NCI-H226 (cell line): ENCODE measurements around the gene LPCAT1.
"Not testable (repeated sequence)": the region's sequence is repeated elsewhere in the genome, so short reads cannot be mapped to it uniquely, and the experiment has no call there.

Experiments
- DNase-seq: peaks from one replicate; pipeline ENCODE4 v3.0.0-alpha.2; 2015

Gene LPCAT1

DNA sequence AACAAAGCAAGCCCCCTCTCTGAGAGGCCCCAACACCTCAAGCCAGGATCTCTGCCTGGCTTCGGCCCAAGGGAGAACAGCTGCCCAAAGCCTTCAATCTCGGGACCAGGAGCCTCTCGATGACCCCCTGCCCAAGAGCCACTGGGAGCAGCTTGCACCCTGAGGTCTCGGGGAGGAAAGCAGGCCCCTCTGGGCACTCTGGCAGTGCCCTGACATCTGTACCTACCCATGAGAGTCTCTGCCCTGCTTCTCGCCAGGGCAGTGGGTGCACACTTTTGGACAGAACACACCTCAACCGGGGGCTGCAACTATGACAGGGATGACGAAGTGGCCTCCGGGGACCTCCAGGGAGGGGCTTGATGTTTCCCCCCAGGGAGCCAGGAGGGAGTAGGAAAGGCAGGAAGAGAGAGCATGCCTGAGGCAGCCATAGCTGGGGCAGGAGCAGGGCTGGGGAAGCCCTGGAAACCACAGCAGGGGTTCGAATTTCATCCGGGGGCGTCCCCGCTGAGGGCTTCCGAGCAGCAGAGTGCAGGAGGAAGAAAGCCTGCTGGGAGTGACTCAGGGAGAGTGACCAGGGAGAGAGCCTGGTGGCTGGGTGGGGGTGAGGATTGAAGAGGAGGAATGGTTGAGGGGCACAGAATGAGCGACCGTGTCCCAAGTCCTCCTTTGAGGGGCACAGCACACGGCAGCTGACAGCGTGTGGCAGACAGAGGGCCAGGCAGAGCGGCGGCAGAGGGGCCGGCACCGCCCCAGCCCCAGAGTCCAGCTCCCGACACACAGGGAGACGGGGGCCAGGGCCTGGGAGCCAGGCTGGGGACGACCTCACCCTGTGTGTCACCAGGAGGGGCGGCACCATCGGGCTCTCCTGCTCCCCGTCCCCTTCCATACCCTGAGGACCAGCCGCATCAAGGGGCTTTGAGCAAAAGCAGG is 1.8 kb downstream of the LPCAT1 start:
- DNase-seq: peak; percentile 34

DNA sequence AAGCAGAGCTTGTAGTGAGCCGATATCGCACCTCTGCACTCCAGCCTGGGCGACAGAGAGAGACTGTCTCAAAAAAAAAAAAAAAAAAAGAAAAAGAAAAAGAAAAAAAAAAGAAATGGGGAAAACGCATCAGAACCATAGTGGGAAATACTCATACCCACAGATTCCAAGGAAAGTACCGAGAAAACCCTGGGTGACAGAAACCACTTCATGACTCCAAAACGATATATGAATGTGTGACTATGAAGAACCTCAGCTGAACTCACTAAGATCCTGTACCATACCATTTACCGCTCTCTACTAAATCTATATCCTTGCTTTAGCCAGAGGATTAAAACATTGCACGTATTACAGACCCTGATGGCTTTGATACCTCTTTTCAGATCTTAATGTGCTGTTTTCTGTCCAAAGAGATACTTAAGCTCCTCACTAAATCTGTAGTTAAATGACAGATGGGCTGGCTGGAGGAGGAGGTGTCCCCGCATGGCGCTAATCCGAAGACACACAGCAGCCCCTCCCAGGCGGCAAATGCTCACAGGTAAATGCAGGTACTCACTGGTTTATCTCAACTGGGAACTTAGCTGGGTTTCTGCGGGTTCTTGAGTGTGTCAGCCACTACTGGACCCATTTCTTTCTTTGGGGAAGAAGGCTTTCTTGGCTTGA is 2.8 kb downstream of the LPCAT1 start:
- DNase-seq: no peak

DNA sequence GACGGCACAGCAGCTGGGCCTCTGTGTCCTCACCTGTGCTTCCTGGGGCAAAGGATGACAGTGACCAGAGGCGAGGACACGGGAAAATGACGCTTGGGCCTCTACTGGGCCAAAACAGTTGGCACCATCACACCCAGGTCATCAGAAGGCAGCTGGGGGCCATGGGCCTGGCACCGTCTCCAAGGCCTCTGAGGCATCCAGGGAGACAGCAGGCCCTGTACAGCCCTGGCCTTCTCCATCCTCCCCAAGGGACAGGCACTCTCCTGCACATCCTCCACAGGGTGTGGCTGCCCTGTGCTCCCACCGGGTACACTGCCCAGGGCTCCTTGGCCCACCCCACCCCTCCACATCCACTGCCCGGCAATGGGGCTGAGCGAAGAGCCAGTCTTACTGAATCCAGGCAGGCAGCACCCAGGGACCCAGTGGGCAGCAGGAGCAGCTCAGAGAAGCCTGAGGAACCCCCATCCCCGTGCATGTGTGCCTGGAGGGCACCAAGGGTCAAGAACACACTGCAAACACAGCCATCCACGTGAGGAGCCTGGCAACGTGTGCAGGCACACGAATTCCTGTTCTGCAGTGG is 4.0 kb downstream of the LPCAT1 start:
- no peak for DNase-seq

DNA sequence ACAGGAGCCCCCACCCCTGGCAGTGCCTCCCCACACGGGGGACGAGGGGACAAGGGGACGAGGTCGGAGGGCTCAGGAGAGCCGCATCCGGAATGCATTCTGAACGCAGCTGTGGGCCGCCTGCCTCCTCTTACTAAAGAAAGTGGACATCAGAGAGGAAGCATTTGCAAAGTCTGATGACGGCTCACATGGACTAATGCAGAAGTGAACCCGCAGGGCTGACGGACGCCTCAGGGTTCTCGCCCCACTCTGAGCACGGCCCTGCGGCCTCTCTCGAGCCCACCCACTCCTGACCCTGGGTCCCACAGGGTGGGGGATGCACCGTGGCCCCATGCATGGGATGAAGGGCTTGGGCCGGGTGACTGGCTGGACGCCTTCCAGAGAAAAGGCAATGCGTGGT is 5.9 kb downstream of the LPCAT1 start:
- DNase-seq: no peak

DNA sequence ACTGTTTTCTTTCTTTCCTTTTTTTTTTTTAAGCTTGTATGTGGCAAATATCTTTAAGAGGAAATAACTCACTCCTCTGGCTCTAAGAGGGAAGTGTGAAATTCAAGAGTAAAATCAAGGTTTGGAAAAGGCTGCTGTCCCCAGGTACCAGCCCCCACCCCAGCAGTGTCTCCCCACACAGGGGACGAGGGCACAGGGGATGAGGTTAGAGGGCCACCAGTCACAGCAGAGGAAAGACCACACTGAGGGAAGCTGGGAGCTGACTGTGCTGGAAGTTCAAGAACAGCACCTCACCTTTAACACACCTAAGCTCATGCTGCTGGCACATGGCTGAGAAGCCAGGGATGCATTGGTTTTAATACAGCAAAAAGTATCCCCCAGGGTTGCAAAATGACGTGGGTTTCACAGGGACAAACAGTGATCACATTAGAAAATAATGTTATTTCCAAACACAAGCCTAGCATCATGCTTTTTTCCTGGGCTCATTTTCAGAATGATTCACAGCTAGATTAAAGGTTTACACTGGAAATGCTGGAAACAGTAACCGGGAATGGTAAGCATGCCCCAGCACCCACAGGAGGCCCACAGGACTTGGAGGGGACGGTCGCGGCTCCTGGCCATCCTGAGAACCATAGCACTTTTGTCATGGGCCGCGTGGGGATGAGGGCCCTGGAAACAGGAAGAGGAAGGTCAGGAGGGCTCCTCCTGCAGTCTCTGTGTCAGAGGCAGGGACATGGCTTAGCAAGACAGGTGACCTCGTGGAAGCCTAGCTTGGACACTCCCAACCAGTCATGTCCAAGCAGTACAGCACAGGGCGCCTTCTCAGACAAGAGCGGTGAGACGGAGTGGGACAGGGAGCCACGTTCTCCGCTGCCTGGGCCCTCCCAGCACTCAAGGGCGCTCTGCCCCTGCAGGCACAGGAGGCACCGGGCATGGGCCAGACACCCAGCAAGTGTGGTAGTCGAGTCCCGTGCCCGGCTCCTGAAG is 6.9 kb downstream of the LPCAT1 start:
- no peak for DNase-seq

DNA sequence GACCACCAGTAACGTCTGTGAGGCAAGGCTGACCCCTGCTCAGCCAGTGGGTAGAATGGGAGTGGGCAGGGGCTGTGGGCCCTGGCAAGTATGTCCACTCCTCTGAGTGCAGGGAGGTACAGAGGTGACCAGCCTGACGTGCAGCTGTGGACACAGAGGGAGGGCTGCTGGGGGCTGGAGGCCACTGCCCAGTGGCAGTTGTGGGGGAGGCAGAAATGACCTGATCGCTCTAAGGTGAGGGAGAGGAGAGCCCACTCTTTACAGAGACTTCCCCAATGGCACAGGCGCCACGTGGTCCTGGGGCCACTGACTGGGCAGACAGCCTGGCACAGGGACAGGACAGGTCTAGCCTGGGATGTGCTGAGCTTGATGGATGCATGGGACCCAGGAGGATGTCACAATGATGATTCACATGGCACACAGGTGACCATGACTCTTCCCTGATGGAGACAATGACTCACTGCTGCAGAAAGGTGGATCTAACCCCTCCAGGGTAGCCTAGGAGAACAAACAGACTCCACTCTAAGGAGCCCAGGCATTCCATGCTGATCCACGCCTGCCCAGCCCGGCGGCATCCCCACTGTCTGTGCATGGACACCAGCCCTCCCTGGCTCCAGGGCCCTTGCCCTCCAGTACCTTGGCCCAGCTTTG is 7.7 kb downstream of the LPCAT1 start:
- DNase-seq: peak; percentile 26

DNA sequence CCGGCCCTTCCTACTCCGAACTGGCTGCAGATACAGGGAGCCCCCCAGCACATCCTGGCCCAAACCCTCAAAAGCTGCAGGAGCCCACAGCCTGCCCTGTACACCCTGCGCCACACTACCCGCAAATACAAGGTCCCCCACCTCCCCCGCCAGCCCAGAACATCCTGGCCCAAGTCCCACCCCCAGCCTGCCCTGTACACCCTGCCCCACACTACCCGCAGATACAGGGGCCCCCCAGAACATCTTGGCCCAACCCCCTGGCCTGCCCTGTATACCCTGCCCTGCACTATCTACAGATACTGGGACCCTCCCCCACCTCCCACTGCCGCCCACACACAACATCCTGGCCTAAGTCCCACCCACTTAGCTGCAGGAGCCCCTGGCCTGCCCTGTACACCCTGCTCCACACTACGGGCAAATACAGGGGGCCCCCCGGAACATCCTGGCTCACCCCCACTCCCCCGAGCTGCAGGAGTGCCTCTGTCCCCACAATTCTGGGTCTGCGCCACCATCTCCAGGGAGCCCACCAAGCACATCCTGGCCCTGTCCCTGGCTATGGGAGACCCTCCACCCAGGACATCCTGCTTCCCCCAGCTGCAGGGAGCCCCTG is 8.3 kb downstream of the LPCAT1 start:
- DNase-seq: no peak

DNA sequence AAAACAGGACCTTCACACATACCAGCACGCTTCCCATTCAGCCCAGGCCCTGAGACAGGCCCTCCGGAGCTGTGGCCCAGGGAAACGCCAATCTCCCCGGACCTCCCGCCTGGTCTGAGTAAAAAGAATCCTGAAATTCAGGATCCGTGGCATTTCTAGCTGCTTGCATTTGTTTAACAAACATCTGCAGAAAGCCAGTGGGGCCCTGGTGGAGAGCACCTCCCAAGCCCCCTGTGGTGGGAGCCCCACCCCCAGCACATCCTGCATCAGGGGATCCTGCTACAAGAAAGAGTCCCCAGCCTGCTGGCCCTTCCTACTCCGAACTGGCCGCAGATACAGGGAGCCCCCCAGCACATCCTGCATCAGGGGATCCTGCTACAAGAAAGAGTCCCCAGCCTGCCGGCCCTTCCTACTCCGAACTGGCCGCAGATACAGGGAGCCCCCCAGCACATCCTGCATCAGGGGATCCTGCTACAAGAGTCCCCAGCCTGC is 8.9 kb downstream of the LPCAT1 start:
- not testable (repeated sequence) for DNase-seq

DNA sequence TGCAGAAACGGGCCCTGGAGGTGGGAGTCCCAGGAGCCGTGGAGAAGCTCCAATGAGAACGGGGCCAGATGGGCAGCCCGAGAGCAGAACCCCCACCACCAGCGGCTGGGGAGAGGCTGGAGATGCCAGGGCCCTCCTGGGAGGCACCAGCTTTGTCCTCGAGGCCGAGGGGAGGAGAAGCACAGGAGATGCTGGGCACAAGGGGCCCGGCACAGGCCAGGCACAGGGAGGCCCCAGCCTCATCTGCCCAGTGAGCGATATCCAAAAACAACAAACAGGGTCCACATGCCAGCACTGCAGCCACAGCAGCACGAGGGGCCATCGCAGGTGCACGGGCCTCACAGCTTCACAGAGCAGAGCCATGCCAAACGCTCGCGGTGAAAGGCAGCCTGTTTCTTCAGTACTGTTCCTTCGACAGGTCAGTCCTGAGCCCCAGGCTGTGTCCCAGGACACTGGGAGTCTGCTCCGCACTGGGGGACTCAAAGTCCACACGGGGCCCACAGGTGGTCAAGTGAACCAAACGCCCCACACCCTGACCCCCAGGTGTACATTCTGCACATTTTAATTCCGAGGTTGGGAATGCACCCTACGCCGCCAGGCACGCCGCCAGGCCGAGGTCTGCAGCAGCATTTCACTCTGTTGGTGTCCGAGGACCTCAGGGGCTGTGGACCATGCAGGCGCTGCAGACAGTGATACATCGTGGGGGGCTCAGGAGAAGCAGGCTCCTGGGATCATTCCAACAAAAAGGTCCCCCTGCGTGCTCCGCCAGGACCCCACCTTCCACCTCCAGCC is 9.5 kb downstream of the LPCAT1 start:
- DNase-seq: no peak

DNA sequence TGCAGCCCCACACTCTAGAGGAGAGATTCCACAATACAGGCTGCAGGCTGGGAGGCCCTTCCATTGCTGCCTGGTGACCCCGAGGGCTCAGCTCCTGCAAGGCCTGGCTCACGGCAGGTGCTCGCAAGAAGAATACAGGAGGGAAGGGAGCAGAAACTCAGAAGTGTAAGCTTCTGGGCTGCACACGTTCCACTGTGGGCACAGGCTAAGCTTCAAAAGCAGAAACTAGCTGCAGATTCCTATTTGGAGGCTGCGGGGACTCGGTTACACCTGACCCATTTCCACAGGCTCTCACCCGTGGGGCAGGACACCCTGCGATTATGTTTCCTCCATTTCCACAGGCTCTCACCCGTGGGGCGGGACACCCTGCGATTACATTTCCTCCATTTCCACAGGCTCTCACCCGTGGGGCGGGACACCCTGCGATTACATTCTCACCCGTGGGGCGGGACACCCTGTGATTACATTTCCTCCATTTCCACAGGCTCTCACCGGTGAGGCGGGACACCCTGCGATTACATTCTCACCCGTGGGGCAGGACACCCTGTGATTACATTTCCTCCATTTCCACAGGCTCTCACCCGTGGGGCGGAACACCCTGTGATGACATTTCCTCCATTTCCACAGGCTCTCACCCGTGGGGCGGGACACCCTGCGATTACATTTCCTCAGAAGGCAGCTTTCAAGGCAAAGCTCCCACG is 10.3 kb downstream of the LPCAT1 start:
- DNase-seq: no peak

DNA sequence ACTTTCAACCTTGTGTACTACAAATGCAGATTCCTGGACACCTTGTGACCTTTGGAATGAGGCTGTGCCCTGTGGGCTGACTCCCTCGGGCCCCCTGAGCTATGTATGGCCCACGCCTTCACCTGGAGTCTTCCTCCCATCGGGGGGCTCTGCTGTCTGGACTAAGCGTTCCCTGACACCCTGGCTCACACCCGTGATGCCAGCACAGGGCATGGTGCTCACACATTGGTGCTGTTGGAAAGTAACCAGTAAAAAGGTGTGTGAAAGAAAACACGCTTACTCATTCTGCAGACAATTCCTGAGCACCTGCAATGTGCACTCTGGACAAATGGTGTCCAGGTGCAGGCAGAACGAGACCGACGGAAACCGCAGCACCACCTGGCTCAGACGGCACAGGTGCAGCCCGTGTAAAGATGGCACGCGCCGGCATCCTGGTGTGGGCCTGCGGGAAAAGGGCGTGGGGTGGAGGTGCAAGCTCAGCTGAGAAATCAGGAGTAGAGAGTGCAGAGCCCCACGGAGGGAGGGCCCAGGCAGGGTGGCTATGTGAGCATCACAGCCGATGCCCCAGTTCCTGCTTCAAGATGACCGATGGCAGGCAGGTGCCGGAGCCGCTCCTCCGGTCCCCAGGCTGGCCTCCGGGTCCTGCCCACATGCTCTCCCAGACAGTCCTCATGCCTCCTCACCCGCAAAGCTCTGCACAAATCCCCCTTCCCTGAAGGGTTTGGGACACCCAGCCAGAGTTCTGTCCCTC is 11.0 kb downstream of the LPCAT1 start:
- no peak for DNase-seq

DNA sequence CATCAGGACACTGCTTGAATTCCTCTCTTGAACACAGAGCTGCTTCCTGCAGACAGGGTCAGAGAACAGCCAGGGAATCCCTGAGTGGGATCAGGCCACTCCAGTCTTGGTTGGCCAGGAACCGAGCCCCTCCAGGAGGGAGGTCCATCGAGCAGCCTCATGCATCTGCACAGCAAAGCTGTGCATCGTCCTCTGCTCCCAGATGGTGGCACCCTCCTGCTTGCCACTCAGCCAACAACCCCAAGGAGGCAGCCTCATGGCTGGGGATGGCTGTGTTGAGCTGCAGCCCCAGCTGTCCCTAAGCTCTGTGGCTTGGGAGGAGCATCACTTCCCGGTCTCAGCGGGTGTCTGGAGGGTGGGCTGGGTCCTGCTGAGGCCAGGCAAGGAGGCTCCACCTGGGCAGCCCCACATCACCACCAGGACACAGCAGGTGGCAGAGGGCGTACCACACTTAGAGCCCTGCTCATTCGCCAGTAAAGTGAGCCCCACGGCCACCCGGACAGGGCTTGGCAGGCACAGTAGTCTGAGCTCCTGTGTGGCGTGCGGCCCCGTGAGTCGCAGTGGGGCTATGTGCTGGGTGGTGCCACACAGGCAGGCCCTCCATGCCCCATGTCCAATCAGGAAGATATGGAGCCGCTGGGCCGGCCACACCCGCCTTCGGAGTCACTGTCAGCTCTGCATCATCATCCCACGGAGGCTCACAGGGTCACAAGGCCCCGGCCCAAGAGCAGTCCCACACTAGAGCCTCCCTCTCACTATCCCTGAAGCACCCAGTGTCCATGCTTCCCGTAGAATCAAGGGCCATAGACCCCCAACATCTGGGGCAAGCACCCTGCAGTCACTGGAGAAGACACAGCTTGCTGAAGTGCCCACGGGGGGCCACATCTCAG is 11.9 kb downstream of the LPCAT1 start:
- DNase-seq: peak; percentile 53

DNA sequence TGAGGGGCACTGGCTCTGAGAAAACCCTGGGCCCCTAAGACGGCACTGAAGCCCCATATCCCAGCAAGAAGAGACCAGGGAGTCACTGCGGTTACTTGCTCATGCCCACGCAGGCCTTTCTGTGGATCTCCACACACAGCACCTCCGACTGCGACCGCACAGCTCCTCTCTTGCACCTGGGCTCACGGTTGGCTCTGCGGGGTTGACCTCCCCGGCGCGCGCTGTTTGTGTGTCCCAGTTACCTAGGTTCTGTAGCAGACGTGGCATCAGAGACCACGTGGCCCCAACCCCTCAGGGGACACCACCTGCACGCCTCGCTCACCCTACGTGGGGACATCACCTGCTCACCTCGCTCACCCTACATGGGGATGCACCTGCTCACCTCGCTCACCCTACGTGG is 12.7 kb downstream of the LPCAT1 start:
- DNase-seq: no peak

DNA sequence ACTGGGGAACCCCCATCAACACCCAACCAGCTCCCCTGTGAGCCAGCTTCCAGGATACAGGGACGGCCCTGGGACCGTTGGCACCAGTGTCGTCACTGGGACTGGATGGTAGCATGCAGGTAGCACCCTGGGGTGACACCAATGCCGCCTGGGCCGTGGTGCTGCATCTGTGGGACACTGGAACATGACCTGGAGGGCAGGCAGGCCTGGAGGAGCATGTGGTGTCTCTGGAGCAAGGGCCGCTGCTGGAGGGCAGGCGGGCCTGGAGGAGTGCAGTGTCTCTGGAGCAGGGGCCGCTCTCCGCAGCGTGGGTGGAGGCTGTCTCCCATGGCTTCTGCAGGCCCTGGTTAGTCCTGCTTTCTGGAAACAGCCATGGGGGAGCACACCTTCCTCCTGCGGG is 13.1 kb downstream of the LPCAT1 start:
- DNase-seq: no peak

DNA sequence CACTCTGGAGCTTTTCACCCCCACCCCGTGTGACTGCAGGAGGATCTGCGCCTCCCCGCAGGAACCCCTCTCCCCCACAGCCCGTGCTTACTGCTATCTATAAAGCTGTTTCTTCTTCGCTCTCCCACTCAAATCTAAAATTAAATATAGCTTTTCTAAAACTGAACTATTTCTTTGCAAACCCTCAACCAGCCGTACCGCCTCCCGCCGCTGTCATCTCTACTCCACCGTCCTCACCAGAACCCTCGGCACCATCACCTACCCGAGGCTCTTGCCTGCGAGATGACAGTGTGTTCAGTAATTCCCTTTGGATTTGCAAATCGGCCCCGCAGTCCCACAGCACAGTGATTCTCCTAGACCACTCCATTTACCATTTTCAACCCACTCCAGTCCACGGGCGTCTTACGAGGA is 13.6 kb downstream of the LPCAT1 start:
- DNase-seq: no peak

DNA sequence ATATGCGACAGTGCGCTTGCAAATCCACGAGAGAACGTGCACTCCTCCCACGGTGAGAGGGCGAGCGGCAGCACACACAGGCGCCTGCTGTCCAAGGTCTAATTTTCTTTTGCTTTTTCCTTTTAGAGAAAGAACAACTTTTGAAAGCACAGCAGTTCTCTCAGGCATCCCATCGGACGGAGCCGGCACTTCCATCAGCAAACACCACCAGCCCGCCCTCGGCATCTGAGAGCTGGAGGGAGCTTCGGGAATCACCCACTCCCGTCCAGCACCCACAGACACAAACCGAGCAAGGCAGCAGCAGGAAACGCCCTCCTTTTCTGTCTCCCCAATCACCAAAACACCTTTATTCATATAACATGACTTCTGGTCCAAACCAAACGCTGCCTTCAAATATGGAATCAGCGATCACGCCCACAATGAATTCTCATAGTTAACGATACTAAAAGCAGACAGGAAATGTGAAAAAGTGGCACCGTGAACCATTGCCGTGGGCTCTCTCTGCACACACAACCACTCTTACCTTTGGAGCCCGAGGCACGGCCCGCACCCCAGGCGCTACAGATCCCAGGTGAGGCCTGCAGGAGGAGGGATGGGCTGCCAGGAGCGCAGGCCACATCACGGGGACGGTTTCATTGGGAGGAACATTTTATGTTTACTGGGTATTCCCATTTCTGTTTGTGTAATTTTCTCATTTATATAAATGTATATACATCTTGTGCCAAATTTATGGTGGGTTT is 14.2 kb downstream of the LPCAT1 start:
- DNase-seq: no peak

DNA sequence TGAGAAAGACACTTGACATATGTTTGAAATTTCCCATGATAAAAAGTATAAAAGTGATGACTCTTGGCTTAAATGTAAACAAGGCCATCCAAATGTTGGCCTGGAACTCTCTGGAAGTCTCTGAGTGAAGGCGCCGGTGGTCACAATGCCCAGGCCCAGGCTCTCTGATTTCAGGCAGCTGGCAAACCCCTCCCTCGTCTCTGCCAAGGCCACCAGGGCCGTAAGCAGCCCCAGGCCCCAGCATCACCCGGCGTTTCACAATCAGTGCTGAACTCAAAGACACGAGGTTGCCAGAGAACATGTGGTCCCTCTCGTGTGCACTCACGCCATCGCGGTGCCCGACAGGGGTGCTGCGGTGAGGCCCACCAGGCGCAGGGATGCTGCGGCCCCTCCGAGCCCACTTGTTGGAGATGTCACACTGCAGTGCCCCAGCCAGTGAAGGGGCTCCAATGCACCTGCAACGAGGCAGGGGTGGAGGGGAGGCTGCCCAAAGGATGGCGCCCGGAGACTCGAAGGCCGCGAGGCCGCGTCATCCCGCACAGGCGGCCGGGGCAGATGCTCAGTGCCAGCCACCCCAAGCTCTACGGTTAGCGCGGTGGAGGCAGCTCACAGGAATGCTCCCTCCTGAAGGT is 15.0 kb downstream of the LPCAT1 start:
- no peak for DNase-seq
